ENCODE data around the gene IFNL4. TPM values are rescaled to one million over a fixed set of nuclear protein-coding genes. Genes with fewer than 3 reads are reported as not detected.

Gene IFNL4
- total RNA-seq = not detected

GRCh38 chr19:39248806-39249205 is at the start of gene IFNL4:
Gene IFNL4, minus strand, starts transcription at chr19:39248856.

GRCh38 chr19:39296055-39296645 is 47.5 kb upstream of the IFNL4 start, which contains the start of gene IFNL1:
Gene IFNL1, plus strand, starts transcription at chr19:39296407. Its CDS starts 15 bp downstream, at chr19:39296422.

GRCh38 chr19:39268085-39268484 is 19.4 kb upstream of the IFNL4 start, which contains the start of gene IFNL2:
Gene IFNL2, plus strand, starts transcription at chr19:39268396. Its CDS starts 173 bp downstream, at chr19:39268569.

DNA sequence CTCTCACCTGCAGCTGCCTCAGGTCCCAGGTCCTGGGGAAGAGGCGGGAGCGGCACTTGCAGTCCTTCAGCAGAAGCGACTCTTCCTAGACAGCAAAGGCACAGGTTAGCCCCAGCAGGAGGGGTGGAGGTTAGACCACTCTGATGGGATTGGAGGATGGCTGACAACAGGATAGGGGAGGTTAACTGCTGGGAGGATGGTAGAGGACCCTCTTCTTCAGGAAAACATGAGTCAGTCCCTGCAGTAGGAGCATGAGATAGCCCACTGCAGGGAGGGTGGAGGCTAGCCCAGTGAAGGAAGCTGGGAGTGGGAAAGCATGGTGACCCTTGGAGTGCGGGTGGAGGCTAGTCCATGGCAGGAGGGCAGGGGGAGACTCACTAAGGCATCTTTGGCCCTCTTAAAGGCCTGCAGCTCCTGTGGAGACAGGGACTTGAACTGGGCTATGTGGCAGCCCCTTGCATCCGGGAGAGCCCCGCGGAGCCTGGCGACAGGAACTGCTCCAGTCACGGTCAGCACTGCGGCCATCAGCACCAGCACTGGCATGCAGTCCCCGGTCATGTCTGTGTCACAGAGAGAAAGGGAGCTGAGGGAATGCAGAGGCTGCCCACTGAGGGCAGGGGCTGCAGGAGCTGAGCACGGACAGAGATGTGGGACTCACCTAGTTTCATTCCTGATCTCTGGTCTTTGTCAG is 4.1 kb downstream of the IFNL4 start, which contains the start of gene IFNL3:
Gene IFNL3, minus strand, starts transcription at position 597 of the 691 bp plus-strand sequence. Its CDS starts 39 bp downstream, at position 558.

GRCh38 chr19:39203372-39204341 is 45.0 kb downstream of the IFNL4 start, which contains the start of gene SYCN:
Gene SYCN, minus strand, starts transcription at chr19:39204263. Its CDS starts 9 bp downstream, at chr19:39204254.

GRCh38 chr19:39196860-39197562 is 51.6 kb downstream of the IFNL4 start, which contains the start of gene NCCRP1:
Gene NCCRP1, plus strand, starts transcription at chr19:39196964. Its CDS starts 19 bp downstream, at chr19:39196983.

Other genes starting within 250 kb of the IFNL4 start
- 1 to 10 TPM; 3.8 to 4.0 TPM for gene FBXO27, start 216.3 kb downstream of the IFNL4 start, total RNA-seq
- gene ACP7, start 164.5 kb downstream of the IFNL4 start, total RNA-seq = 10 to 100 TPM in 1 of 2 donors, 1 to 10 TPM in 1; 2.1 to 14.3 TPM
- 10 to 100 TPM; 13.1 to 21.3 TPM for gene PAK4, start 123.1 kb downstream of the IFNL4 start, total RNA-seq
- gene NCCRP1, start 51.9 kb downstream of the IFNL4 start, total RNA-seq = 10 to 100 TPM in 1 of 2 donors, 1 to 10 TPM in 1; 1.3 to 12.4 TPM
- gene SYCN, start 44.6 kb downstream of the IFNL4 start, total RNA-seq = not detected
- not detected for gene IFNL3, start 3.9 kb downstream of the IFNL4 start, total RNA-seq
- not detected for gene IFNL2, start 19.5 kb upstream of the IFNL4 start, total RNA-seq
- gene IFNL1, start 47.6 kb upstream of the IFNL4 start, total RNA-seq = not detected
- gene LRFN1, start 72.0 kb upstream of the IFNL4 start, total RNA-seq = under 1 TPM; 0.34 to 0.67 TPM
- gene GMFG, start 87.2 kb upstream of the IFNL4 start, total RNA-seq = 1 to 10 TPM in 1 of 2 donors, not detected in 1; 1.0 TPM
- gene SAMD4B, start 93.6 kb upstream of the IFNL4 start, total RNA-seq = 10 to 100 TPM; 53.9 to 58.2 TPM
- 10 to 100 TPM; 29.6 to 35.3 TPM for gene PAF1, start 142.2 kb upstream of the IFNL4 start, total RNA-seq
- 10 to 100 TPM; 21.3 to 30.3 TPM for gene MED29, start 142.5 kb upstream of the IFNL4 start, total RNA-seq
- 1 to 10 TPM; 3.7 to 3.8 TPM for gene ZFP36, start 158.0 kb upstream of the IFNL4 start, total RNA-seq
- 1 to 10 TPM; 2.8 to 6.0 TPM for gene PLEKHG2, start 163.8 kb upstream of the IFNL4 start, total RNA-seq
- 10 to 100 TPM; 19.6 to 51.0 TPM for gene RPS16, start 187.1 kb upstream of the IFNL4 start, total RNA-seq
- gene SUPT5H, start 196.7 kb upstream of the IFNL4 start, total RNA-seq = 10 to 100 TPM; 64.9 to 75.0 TPM
- gene TIMM50, start 232.0 kb upstream of the IFNL4 start, total RNA-seq = 100 to 1,000 TPM in 1 of 2 donors, 10 to 100 TPM in 1; 66.4 to 115 TPM